Breast epithelium (tissue), 3 donors: Measurements from ENCODE around the gene SLC39A11.

Source experiments
- POLR2AphosphoS5 ChIP-seq, 3 donors: sonication (generic); formaldehyde crosslinking; IDR thresholded peaks; one replicate each; pipeline ENCODE4 v1.6.1; 2017; ENCODE audit warnings: antibody characterized with exemption in 3 of 3
- TF ChIP-seq, protein P1 (sequence below), 3 donors: fragments of 450-650 bp; IDR thresholded peaks; one replicate each; pipeline ENCODE4 v1.5.1; 2016 to 2017; ENCODE audit warnings: antibody characterized with exemption in 3 of 3, mild to moderate bottlenecking in 3 of 3, moderate library complexity in 3 of 3

DNA sequence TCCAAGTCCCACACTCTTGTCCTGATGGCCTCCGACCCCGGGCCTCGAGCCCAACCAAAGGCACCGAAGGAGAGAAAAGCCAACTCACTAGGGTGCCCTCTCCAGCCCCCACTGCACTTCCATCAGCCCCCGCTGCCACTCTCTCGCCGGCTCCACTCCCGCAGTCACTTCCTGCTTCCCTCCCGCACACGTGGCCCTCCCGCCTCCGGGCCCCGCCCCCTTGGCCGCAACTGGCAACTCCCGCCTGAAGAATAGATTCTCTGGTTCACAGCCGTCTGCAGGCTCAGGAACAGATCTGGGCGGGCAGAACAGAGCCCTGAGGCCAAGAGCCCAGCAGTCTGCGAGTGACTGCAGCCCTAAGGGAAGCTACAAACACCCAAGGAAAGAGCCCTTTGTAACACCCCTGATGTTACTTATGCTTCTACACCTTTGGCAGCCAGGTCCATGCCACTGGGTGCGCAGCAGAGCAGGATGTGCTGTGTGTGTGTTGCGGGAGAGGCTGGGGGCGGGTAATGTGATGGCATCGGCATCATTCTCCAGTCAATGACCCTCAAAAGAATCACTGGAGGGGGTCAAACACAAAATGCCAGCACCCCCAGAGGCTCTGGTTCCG, at the start of gene SLC39A11:
- TF ChIP-seq, protein P1, sequence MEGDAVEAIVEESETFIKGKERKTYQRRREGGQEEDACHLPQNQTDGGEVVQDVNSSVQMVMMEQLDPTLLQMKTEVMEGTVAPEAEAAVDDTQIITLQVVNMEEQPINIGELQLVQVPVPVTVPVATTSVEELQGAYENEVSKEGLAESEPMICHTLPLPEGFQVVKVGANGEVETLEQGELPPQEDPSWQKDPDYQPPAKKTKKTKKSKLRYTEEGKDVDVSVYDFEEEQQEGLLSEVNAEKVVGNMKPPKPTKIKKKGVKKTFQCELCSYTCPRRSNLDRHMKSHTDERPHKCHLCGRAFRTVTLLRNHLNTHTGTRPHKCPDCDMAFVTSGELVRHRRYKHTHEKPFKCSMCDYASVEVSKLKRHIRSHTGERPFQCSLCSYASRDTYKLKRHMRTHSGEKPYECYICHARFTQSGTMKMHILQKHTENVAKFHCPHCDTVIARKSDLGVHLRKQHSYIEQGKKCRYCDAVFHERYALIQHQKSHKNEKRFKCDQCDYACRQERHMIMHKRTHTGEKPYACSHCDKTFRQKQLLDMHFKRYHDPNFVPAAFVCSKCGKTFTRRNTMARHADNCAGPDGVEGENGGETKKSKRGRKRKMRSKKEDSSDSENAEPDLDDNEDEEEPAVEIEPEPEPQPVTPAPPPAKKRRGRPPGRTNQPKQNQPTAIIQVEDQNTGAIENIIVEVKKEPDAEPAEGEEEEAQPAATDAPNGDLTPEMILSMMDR (IDR thresholded peaks at IDR 0.05) = no peak
- TF ChIP-seq POLR2AphosphoS5 (IDR thresholded peaks at IDR 0.05) = peak; percentile 17 to 38 (median 22)
